ENCODE measurements around the gene TNFAIP8L3.

TNFAIP8L3 gene

GRCh38 chr15:51089699-51090453 lies 4.8 kb downstream of the TNFAIP8L3 start:
- H3K4me1 ChIP-seq (ENCODE audit: insufficient read depth, low read length, poor library complexity, severe bottlenecking), result no peaks in the 10 kb centered on the region
- H3K79me2 ChIP-seq (ENCODE audit: insufficient read depth, low read length), result no peaks in the 10 kb centered on the region
- no peak overlapping the region for H3K9ac ChIP-seq (ENCODE audit: low read depth, low read length, poor library complexity, severe bottlenecking)
- H3K9me3 ChIP-seq (ENCODE audit: insufficient read depth, low read depth, low read length), result no peaks in the 10 kb centered on the region
- no peaks in the 10 kb centered on the region for H4K20me1 ChIP-seq (ENCODE audit: insufficient read depth, low read length, poor library complexity, severe bottlenecking)
- no peak overlapping the region for H3K4me2 ChIP-seq (ENCODE audit: low read depth, low read length, poor library complexity, severe bottlenecking)
- no peaks in the 10 kb centered on the region for H3K36me3 ChIP-seq (ENCODE audit: insufficient read depth, low read length)
- no peak overlapping the region for H3K4me3 ChIP-seq (ENCODE audit: low read length, poor library complexity, severe bottlenecking)
- no peaks in the 10 kb centered on the region for H3F3A ChIP-seq (ENCODE audit: low read depth)
- no peaks in the 10 kb centered on the region for H3K27me3 ChIP-seq (ENCODE audit: insufficient read depth, low read length, poor library complexity, severe bottlenecking)
- H2AFZ ChIP-seq (ENCODE audit: low read length), result no peak overlapping the region
- no peaks in the 10 kb centered on the region for H3K9me2 ChIP-seq (replicated peaks; ENCODE audit: low read depth, low read length)
- TF ChIP-seq CTCF (conservative IDR thresholded peaks at IDR 0.05; ENCODE audit: low read length) (no peak), EZH2phosphoT487 (IDR thresholded peaks at IDR 0.05; ENCODE audit: borderline replicate concordance) (no peak)

GRCh38 chr15:51089041-51089440 lies 5.7 kb downstream of the TNFAIP8L3 start:
- Histone ChIP-seq H3K4me1 (ENCODE audit: insufficient read depth, low read length, poor library complexity, severe bottlenecking) (no peaks in the 10 kb centered on the region), H4K20me1 (ENCODE audit: insufficient read depth, low read length, poor library complexity, severe bottlenecking) (no peaks in the 10 kb centered on the region), H3K4me3 (ENCODE audit: low read length, poor library complexity, severe bottlenecking) (no peak overlapping the region), H3K4me2 (ENCODE audit: low read depth, low read length, poor library complexity, severe bottlenecking) (no peak overlapping the region), H3F3A (ENCODE audit: low read depth) (no peaks in the 10 kb centered on the region), H3K9me2 (replicated peaks; ENCODE audit: low read depth, low read length) (no peaks in the 10 kb centered on the region), H3K36me3 (ENCODE audit: insufficient read depth, low read length) (no peaks in the 10 kb centered on the region), H3K79me2 (ENCODE audit: insufficient read depth, low read length) (no peaks in the 10 kb centered on the region), H3K27me3 (ENCODE audit: insufficient read depth, low read length, poor library complexity, severe bottlenecking) (no peaks in the 10 kb centered on the region), H2AFZ (ENCODE audit: low read length) (no peak overlapping the region; the same call in 1 of the 2 replicates), H3K9ac (ENCODE audit: low read depth, low read length, poor library complexity, severe bottlenecking) (no peak overlapping the region), H3K9me3 (ENCODE audit: insufficient read depth, low read depth, low read length) (no peaks in the 10 kb centered on the region)
- TF ChIP-seq CTCF (conservative IDR thresholded peaks at IDR 0.05; ENCODE audit: low read length) (no peak), EZH2phosphoT487 (IDR thresholded peaks at IDR 0.05; ENCODE audit: borderline replicate concordance) (no peak)

GRCh38 chr15:51088585-51088984 lies 6.1 kb downstream of the TNFAIP8L3 start:
- no peaks in the 10 kb centered on the region for H3K79me2 ChIP-seq (ENCODE audit: insufficient read depth, low read length)
- H3K36me3 ChIP-seq (ENCODE audit: insufficient read depth, low read length), result no peaks in the 10 kb centered on the region
- H3K27me3 ChIP-seq (ENCODE audit: insufficient read depth, low read length, poor library complexity, severe bottlenecking), result no peaks in the 10 kb centered on the region

More at GRCh38 chr15:51088585-51088984, 6.1 kb downstream of the TNFAIP8L3 start:
- H3K4me1 ChIP-seq (ENCODE audit: insufficient read depth, low read length, poor library complexity, severe bottlenecking), result no peaks in the 10 kb centered on the region
- H3K4me2 ChIP-seq (ENCODE audit: low read depth, low read length, poor library complexity, severe bottlenecking), result no peak overlapping the region
- no peak overlapping the region for H3K9ac ChIP-seq (ENCODE audit: low read depth, low read length, poor library complexity, severe bottlenecking)
- peak overlapping the region; percentile 15; the same call in 1 of the 2 replicates for H2AFZ ChIP-seq (ENCODE audit: low read length)
- no peak for TF ChIP-seq CTCF (conservative IDR thresholded peaks at IDR 0.05; ENCODE audit: low read length)
- TF ChIP-seq EZH2phosphoT487 (IDR thresholded peaks at IDR 0.05; ENCODE audit: borderline replicate concordance), result no peak
- no peak overlapping the region for H3K4me3 ChIP-seq (ENCODE audit: low read length, poor library complexity, severe bottlenecking)
- H3K9me2 ChIP-seq (replicated peaks; ENCODE audit: low read depth, low read length), result no peaks in the 10 kb centered on the region
- no peaks in the 10 kb centered on the region for H3F3A ChIP-seq (ENCODE audit: low read depth)
- H4K20me1 ChIP-seq (ENCODE audit: insufficient read depth, low read length, poor library complexity, severe bottlenecking), result no peaks in the 10 kb centered on the region
- H3K9me3 ChIP-seq (ENCODE audit: insufficient read depth, low read depth, low read length), result no peaks in the 10 kb centered on the region

Measured in Loucy (cell line).